Measurements from ENCODE around the gene HERPUD1. TPM values are rescaled to one million over a fixed set of nuclear protein-coding genes. Genes with fewer than 3 reads are reported as not detected.

HERPUD1 gene
- total and polyA plus RNA-seq, 2 of the 13 experiments (the other 11 are each of a cell fraction or from before 2014, with no cell fraction given): 96.2 to 323 TPM

GRCh38 chr16:56967733-56968132, 35.8 kb downstream of the HERPUD1 start (continued):
- no peak for TF ChIP-seq ZBTB2 (CRISPR knock-in tag; IDR thresholded peaks at IDR 0.05; ENCODE audit: low read depth)
- no peak for TF ChIP-seq HIVEP1 (CRISPR knock-in tag; IDR thresholded peaks at IDR 0.05)
- TF ChIP-seq ZNF761 (CRISPR knock-in tag; conservative IDR thresholded peaks at IDR 0.05): no peak
- TF ChIP-seq NFE2L2 (IDR thresholded peaks at IDR 0.05; ENCODE audit: low read length): no peak
- no peak for TF ChIP-seq ZMYM2 (CRISPR knock-in tag; IDR thresholded peaks at IDR 0.05)
- TF ChIP-seq ZNF143 (CRISPR knock-in tag; IDR thresholded peaks at IDR 0.05): no peak
- peak; percentile 66 for TF ChIP-seq HNF4G (IDR thresholded peaks at IDR 0.05; ENCODE audit: borderline replicate concordance, low read depth, low read length)
- TF ChIP-seq HNF4G (CRISPR knock-in tag; IDR thresholded peaks at IDR 0.05; ENCODE audit: borderline replicate concordance, low read depth): no peak
- TF ChIP-seq, protein P1, sequence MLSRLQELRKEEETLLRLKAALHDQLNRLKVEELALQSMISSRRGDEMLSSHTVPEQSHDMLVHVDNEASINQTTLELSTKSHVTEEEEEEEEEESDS (CRISPR knock-in tag; IDR thresholded peaks at IDR 0.05; ENCODE audit: borderline replicate concordance): no peak
- 0 out of 2 replicates have a peak, but pooled peaks have one; percentile 39 for TF ChIP-seq ZNF317 (CRISPR knock-in tag; IDR thresholded peaks at IDR 0.05)
- TF ChIP-seq NR1H2 (CRISPR knock-in tag; IDR thresholded peaks at IDR 0.05; ENCODE audit: borderline replicate concordance, low read depth): no peak
- TF ChIP-seq NAIF1 (CRISPR knock-in tag; IDR thresholded peaks at IDR 0.05; ENCODE audit: borderline replicate concordance): no peak
- TF ChIP-seq, protein P2, sequence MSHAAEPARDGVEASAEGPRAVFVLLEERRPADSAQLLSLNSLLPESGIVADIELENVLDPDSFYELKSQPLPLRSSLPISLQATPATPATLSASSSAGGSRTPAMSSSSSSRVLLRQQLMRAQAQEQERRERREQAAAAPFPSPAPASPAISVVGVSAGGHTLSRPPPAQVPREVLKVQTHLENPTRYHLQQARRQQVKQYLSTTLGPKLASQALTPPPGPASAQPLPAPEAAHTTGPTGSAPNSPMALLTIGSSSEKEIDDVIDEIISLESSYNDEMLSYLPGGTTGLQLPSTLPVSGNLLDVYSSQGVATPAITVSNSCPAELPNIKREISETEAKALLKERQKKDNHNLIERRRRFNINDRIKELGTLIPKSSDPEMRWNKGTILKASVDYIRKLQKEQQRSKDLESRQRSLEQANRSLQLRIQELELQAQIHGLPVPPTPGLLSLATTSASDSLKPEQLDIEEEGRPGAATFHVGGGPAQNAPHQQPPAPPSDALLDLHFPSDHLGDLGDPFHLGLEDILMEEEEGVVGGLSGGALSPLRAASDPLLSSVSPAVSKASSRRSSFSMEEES (CRISPR knock-in tag; IDR thresholded peaks at IDR 0.05): no peak
- no peak for TF ChIP-seq ZNF780A (CRISPR knock-in tag; IDR thresholded peaks at IDR 0.05)
- peak; percentile 93 for TF ChIP-seq ZMYM3 (CRISPR knock-in tag; IDR thresholded peaks at IDR 0.05)
- no peak for TF ChIP-seq MAF1 (CRISPR knock-in tag; IDR thresholded peaks at IDR 0.05; ENCODE audit: borderline replicate concordance)
- TF ChIP-seq WIZ (CRISPR knock-in tag; IDR thresholded peaks at IDR 0.05): no peak
- TF ChIP-seq, protein P3, sequence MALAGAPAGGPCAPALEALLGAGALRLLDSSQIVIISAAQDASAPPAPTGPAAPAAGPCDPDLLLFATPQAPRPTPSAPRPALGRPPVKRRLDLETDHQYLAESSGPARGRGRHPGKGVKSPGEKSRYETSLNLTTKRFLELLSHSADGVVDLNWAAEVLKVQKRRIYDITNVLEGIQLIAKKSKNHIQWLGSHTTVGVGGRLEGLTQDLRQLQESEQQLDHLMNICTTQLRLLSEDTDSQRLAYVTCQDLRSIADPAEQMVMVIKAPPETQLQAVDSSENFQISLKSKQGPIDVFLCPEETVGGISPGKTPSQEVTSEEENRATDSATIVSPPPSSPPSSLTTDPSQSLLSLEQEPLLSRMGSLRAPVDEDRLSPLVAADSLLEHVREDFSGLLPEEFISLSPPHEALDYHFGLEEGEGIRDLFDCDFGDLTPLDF (CRISPR knock-in tag; IDR thresholded peaks at IDR 0.05): no peak
- no peak for TF ChIP-seq ZNF781 (CRISPR knock-in tag; IDR thresholded peaks at IDR 0.05; ENCODE audit: borderline replicate concordance, not compliant biosample characterization)
- TF ChIP-seq ZFP90 (CRISPR knock-in tag; IDR thresholded peaks at IDR 0.05; ENCODE audit: borderline replicate concordance): peak; percentile 85
- TF ChIP-seq HMGA1 (CRISPR knock-in tag; conservative IDR thresholded peaks at IDR 0.05): no peak
- TF ChIP-seq ZKSCAN1 (IDR thresholded peaks at IDR 0.05; ENCODE audit: low read length): 0 out of 2 replicates have a peak, but pooled peaks have one; percentile 3
- TF ChIP-seq NFYB (CRISPR knock-in tag; IDR thresholded peaks at IDR 0.05): no peak
- TF ChIP-seq, protein P4, sequence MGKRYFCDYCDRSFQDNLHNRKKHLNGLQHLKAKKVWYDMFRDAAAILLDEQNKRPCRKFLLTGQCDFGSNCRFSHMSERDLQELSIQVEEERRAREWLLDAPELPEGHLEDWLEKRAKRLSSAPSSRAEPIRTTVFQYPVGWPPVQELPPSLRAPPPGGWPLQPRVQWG (CRISPR knock-in tag; IDR thresholded peaks at IDR 0.05; ENCODE audit: borderline replicate concordance, low read depth): no peak
- TF ChIP-seq HOXA9 (CRISPR knock-in tag; IDR thresholded peaks at IDR 0.05; ENCODE audit: borderline replicate concordance): no peak
- TF ChIP-seq BCL6 (CRISPR knock-in tag; IDR thresholded peaks at IDR 0.05): peak; percentile 55
- TF ChIP-seq ZNF776 (CRISPR knock-in tag; IDR thresholded peaks at IDR 0.05): no peak
- TF ChIP-seq FOXA3 (CRISPR knock-in tag; IDR thresholded peaks at IDR 0.05): peak; percentile 55
- no peak for TF ChIP-seq ATRX (CRISPR knock-in tag; IDR thresholded peaks at IDR 0.05; ENCODE audit: borderline replicate concordance)
